Measurements from ENCODE around the gene CCDC158. TPM values are rescaled to one million over a fixed set of nuclear protein-coding genes. Genes with fewer than 3 reads are reported as not detected.

Gene CCDC158
- total and polyA plus RNA-seq, 2 donors from 2014 or later: 0.24 to 1.0 TPM

DNA sequence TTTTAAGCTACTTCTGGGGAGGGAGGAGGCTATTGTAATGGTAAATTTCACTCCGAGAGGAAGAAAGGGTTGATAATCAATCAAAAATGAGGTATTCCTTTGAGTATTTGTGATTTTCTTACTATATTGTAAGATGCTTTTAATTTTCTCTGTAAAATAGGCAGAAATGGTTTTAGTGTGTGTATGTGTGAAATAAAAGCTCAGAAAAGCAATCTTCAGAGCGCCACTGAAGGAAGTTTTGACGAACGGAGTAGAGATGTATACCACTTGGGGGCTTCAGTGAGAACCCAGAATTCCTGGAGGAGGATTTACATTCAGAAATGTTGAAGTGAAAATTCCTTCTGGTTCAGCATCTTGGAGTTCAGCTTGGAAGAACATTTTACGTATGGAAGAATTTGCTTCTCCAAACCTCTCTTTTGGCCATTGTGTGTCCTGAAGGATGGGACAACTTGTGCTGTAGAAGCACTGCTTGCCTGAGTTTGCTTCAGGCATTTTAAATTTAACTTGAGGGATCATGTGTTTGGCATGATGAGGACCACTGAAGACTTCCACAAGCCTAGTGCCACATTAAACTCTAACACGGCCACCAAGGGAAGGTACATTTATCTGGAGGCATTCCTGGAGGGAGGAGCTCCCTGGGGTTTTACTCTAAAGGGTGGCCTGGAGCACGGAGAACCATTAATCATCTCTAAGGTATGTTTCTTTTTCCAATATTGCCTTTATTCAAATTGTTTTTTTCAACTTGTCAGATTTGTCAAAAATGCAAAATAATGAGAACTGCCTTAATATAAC, 14.8 kb upstream of the CCDC158 start:
- Histone ChIP-seq H3K4me3 (ENCODE audit: low read length in 3 of 3) (peak overlapping the region; percentile 44 to 62 (median 49)), H3K27ac (ENCODE audit: low read depth in 2 of 2, low read length in 2 of 2) (peak overlapping the region in 1 of 2 donors; percentile 27), H3K9me3 (ENCODE audit: control insufficient read depth in 2 of 3, insufficient read depth in 1 of 3, low read length in 3 of 3) (no peaks in the 10 kb centered on the region), H3K27me3 (ENCODE audit: control insufficient read depth, insufficient read depth, low read length) (no peaks in the 10 kb centered on the region), H3K36me3 (ENCODE audit: control insufficient read depth in 2 of 3, insufficient read depth in 3 of 3, low read length in 3 of 3) (no peaks in the 10 kb centered on the region), H3K9ac (ENCODE audit: low read length in 3 of 3) (peak overlapping the region in 2 of 3 donors; percentile 48 to 65), H3K4me1 (ENCODE audit: control insufficient read depth in 2 of 3, insufficient read depth in 2 of 3, low read depth in 1 of 3, low read length in 3 of 3) (no peaks in the 10 kb centered on the region)
- intact Hi-C loops (cut with DNase I): no loop called here
- DNase-seq (peak in 2 of 5 donors; percentile 29 to 52), FAIRE-seq (no peak)
- TF ChIP-seq, protein P1, sequence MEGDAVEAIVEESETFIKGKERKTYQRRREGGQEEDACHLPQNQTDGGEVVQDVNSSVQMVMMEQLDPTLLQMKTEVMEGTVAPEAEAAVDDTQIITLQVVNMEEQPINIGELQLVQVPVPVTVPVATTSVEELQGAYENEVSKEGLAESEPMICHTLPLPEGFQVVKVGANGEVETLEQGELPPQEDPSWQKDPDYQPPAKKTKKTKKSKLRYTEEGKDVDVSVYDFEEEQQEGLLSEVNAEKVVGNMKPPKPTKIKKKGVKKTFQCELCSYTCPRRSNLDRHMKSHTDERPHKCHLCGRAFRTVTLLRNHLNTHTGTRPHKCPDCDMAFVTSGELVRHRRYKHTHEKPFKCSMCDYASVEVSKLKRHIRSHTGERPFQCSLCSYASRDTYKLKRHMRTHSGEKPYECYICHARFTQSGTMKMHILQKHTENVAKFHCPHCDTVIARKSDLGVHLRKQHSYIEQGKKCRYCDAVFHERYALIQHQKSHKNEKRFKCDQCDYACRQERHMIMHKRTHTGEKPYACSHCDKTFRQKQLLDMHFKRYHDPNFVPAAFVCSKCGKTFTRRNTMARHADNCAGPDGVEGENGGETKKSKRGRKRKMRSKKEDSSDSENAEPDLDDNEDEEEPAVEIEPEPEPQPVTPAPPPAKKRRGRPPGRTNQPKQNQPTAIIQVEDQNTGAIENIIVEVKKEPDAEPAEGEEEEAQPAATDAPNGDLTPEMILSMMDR (IDR thresholded peaks at IDR 0.05; ENCODE audit: borderline replicate concordance, extremely low read depth, insufficient read depth): no peak

DNA sequence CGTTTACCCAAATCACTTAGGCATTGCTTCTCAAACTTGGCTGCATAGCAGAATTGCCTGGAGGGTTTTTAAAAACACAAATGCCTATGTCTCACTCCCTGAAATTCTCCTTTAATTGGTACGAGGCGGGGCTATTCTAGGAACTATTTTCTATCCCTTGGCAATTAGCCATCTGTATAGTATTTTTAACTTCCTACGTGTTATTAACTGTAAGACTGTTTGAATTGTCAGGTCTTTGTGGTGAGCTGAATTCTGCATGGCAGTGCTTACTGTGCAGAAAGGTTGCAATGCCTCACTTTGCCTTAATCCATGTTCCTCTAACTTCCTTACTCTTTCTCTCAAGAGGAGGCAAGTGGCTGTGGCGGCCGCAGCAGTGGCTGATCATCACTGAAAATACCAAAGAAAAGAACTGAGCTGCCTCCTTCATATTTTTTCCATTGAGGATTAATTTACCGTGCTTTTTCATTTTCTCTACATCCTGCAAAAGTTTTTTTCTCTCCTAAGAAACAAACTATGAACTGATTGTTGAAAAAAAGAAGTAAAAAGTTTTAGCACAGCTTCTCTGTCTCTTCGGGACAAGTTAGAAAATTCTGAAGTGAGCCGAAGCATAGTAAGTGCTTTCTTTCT, 14.1 kb upstream of the CCDC158 start, which contains the start of gene SHROOM3:
Gene SHROOM3, plus strand, starts transcription at position 329 of the 627 bp plus-strand sequence. CDS start 824 bp downstream, outside the sequence.
- no peaks in the 10 kb centered on the region for H3K27me3 ChIP-seq (ENCODE audit: control insufficient read depth, insufficient read depth, low read length)
- DNase-seq (peak in 2 of 5 donors; percentile 55 to 58), FAIRE-seq (no peak)
- H3K27ac ChIP-seq (ENCODE audit: low read depth in 2 of 2, low read length in 2 of 2): peak within 1 kb of the TSS in 1 of 2 donors; percentile 27
- no peaks in the 10 kb centered on the region for H3K9me3 ChIP-seq (ENCODE audit: control insufficient read depth in 2 of 3, insufficient read depth in 1 of 3, low read length in 3 of 3)
- no peaks in the 10 kb centered on the region for H3K36me3 ChIP-seq (ENCODE audit: control insufficient read depth in 2 of 3, insufficient read depth in 3 of 3, low read length in 3 of 3)
- TF ChIP-seq, protein P1 (IDR thresholded peaks at IDR 0.05; ENCODE audit: borderline replicate concordance, extremely low read depth, insufficient read depth): no peak
- H3K9ac ChIP-seq (ENCODE audit: low read length in 3 of 3): peak within 1 kb of the TSS in 2 of 3 donors; percentile 48 to 65
- peak within 1 kb of the TSS; percentile 44 to 62 (median 49) for H3K4me3 ChIP-seq (ENCODE audit: low read length in 3 of 3)
- intact Hi-C loops (cut with DNase I): no loop called here
- no peaks in the 10 kb centered on the region for H3K4me1 ChIP-seq (ENCODE audit: control insufficient read depth in 2 of 3, insufficient read depth in 2 of 3, low read depth in 1 of 3, low read length in 3 of 3)

DNA sequence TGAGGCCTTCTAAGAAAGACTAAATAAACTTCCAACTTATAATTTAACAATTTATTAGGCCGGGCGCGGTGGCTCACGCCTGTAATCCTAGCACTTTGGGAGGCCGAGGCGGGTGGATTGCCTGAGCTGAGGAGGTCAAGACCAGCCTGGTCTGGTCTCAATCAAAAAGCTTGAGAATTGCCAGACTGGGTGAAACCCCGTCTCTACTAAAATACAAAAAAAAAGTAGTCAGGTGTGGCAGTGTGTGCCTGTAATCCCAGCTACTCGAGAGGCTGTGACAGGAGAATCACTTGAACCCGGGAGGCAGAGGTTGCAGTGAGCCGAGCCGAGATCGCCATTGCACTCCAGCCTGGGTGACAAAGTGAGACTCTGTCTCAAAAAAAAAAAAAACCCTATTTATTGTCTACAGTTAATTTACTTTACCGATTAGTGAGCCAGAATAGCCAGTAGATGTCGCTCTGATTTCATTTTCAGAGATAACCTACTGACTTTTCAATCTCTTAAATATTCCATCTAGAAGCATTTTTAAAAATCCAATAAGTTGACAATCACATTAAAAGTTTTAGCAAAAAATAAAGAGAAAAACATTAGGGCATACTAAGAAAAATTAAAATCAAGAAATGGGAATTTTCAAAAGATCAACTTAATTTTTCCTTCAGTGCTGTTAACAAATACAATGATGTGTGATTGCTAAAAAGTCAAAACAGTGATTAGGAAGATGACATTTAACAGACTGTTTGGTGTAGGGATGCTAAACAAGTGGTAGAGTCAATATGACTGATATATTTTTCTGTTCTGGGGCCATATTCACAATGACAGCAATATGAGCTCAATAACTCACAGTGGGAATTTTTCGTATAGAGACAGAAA, 9.8 kb upstream of the CCDC158 start:
- FAIRE-seq (peak; percentile 87), DNase-seq (peak in 2 of 5 donors; percentile 77 to 81)
- H3K4me1 ChIP-seq (ENCODE audit: control insufficient read depth in 2 of 3, insufficient read depth in 2 of 3, low read depth in 1 of 3, low read length in 3 of 3): no peaks in the 10 kb centered on the region
- peak overlapping the region in 1 of 3 donors; percentile 38 for H3K4me3 ChIP-seq (ENCODE audit: low read length in 3 of 3)
- intact Hi-C loops (cut with DNase I): no loop called here
- no peak overlapping the region for H3K9ac ChIP-seq (ENCODE audit: low read length in 3 of 3)
- no peaks in the 10 kb centered on the region for H3K9me3 ChIP-seq (ENCODE audit: control insufficient read depth in 2 of 3, insufficient read depth in 1 of 3, low read length in 3 of 3)
- H3K27ac ChIP-seq (ENCODE audit: low read depth in 2 of 2, low read length in 2 of 2): no peak overlapping the region
- no peaks in the 10 kb centered on the region for H3K36me3 ChIP-seq (ENCODE audit: control insufficient read depth in 2 of 3, insufficient read depth in 3 of 3, low read length in 3 of 3)
- no peaks in the 10 kb centered on the region for H3K27me3 ChIP-seq (ENCODE audit: control insufficient read depth, insufficient read depth, low read length)
- TF ChIP-seq, protein P1 (IDR thresholded peaks at IDR 0.05; ENCODE audit: borderline replicate concordance, extremely low read depth, insufficient read depth): peak; percentile 65

Data from kidney (tissue), 14 donors.